ENCODE data around the gene FAM222B.

The FAM222B gene

DNA sequence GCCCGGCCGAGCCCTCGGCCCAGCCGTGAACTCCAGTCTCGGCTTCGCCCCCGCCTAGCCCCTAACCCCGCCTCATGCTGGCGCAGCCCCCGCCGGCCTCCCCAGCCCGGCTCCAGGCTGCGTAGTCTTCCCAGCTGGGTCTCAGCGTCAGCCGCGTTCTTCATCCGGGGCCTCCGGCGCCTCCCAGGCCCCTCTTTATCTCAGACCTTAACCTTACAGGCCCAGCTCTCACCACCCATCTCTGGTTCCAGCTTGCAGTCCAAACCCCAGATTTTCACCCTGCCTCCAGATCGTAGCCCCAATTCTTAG, 130.9 kb downstream of the FAM222B start, which contains the start of gene PROCA1:
PROCA1 (minus strand) TSS at position 166 of the 309 bp plus-strand sequence. CDS start 228 bp downstream, outside the sequence.
- TF ChIP-seq, protein P1, sequence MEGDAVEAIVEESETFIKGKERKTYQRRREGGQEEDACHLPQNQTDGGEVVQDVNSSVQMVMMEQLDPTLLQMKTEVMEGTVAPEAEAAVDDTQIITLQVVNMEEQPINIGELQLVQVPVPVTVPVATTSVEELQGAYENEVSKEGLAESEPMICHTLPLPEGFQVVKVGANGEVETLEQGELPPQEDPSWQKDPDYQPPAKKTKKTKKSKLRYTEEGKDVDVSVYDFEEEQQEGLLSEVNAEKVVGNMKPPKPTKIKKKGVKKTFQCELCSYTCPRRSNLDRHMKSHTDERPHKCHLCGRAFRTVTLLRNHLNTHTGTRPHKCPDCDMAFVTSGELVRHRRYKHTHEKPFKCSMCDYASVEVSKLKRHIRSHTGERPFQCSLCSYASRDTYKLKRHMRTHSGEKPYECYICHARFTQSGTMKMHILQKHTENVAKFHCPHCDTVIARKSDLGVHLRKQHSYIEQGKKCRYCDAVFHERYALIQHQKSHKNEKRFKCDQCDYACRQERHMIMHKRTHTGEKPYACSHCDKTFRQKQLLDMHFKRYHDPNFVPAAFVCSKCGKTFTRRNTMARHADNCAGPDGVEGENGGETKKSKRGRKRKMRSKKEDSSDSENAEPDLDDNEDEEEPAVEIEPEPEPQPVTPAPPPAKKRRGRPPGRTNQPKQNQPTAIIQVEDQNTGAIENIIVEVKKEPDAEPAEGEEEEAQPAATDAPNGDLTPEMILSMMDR (IDR thresholded peaks at IDR 0.05; ENCODE audit: insufficient read depth, low read depth, low read length, missing control alignments) = no peak
- H3K4me3 ChIP-seq (ENCODE audit: low read length) = peak within 1 kb of the TSS; percentile 57
- no peak for DNase-seq (ENCODE audit: low read depth)

DNA sequence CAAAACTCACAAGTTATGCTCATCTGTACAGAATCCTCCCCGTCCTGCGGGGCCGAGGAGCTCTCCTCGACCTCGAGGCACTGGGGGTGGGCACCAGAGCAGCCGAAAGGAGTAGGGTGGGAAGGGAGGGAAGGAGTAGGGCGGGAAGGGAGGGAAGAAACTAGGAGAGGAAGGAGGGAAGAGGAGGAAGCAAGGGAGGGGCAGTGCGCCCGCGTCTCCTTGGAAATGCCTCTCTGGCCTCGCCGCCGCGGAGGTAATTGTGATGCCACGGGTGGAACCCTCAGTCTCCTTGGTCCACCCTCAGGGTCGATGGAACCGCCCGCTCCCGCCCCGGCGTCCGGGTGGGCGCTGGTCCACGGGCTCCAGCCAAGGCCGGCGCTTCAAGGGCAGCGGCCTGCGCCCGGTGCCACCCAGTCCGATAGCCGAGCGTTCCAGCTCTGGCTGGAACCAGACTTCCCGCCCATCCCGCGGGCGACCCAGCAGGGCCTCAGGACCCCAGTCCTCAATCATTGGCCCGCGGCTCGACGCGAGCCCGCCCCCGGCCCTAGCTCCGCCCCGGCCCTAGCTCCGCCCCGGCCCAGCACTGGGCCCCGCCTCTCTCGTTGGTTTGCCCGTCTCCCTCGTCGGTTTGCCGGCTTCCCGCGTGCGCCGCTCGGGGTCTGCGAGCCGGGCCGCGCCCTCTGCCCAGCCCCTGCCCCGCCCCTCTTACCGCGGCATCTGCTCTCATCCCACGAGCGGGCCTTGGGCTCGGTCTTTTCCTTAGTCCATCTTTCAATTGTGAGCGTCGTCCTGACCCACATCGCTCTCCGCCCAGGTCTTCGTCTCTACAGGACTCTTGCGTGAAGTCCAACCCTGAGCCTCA, 131.5 kb downstream of the FAM222B start:
- H3K4me3 ChIP-seq (ENCODE audit: low read length) = peak overlapping the region; percentile 57
- DNase-seq (ENCODE audit: low read depth) = peak; percentile 82
- TF ChIP-seq, protein P1 (IDR thresholded peaks at IDR 0.05; ENCODE audit: insufficient read depth, low read depth, low read length, missing control alignments) = no peak

DNA sequence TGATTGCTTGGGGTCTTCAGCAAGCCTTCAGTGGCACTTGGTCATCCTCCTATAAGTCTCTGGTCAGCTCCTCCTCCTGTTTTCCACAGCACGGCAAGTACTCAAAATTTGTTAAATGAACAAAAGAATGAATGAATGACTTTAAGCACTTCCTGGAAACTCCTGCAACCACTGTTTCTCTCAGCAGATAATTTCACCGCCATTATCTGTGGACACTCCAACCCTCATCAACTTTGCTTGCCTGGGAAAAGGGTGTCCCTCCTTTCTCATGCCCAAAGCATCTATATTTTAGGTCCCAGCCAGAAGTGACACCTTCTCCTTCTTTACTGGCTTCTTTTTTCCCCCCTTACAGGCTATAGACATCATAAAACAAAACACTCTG, 135.3 kb downstream of the FAM222B start:
- TF ChIP-seq, protein P1 (IDR thresholded peaks at IDR 0.05; ENCODE audit: insufficient read depth, low read depth, low read length, missing control alignments) = no peak
- H3K4me3 ChIP-seq (ENCODE audit: low read length) = no peak overlapping the region
- DNase-seq (ENCODE audit: low read depth) = no peak

DNA sequence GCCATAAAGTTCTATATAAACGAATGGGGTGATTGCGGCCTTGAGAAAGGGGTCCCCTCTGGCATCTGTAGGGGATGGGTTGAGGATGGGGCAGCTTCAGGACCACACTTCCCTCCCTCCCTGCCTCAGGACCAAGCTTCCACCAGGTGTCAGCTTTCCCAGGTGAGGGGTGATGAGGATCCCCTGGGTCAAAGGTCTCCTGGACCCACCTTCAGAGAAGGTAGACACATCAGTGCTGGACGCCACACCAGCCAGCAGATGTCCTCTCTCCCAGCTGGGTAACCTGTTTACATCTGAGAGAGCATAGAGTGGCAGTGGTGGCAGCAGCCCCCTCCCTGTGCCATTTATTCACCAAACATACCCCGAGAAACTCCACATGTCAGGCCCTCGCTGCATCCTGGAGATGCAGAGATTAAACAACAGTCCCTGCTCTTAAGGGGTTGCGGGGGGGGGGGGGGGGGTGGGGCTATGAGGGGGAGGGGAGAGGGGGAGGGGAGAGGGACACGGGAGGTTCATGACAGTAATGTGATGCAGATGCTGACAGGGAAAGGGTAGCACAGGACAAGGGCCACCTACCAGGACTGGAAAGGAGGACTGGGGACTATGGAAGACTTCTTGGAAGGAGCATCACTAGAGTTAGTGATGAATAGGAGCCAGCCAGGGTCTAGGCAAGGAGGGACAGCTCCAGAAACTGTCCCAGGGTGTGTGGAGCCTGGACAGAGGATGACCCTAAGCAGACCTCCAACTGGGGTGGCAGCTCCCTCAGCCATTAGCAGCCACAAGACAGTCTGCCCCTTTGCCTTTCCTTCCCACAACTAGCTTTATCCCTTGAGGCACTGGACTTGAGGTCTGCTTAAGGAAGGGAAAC, 135.9 kb downstream of the FAM222B start:
- H3K4me3 ChIP-seq (ENCODE audit: low read length) = no peak overlapping the region
- no peak for DNase-seq (ENCODE audit: low read depth)
- TF ChIP-seq, protein P1 (IDR thresholded peaks at IDR 0.05; ENCODE audit: insufficient read depth, low read depth, low read length, missing control alignments) = no peak

Measured in epithelial cell of esophagus (primary cell).